Activated gamma-delta T cell treated with anti-CD3 and anti-CD28 coated beads, Interleukin-2, amount 50 U/mL, for 16 hours (primary cell): ENCODE data around the gene GNMT.
"Not testable (repeated sequence)": the region's sequence is repeated elsewhere in the genome, so short reads cannot be mapped to it uniquely, and the experiment has no call there.

Experiments
- DNase-seq: peaks from one replicate; pipeline ENCODE4 v3.0.0-alpha.2; 2020; ENCODE audit warnings: low read depth

GNMT gene

GRCh38 chr6:42974919-42975505, 14.5 kb downstream of the GNMT start:
- no peak for DNase-seq

- DNase-seq: no peak
These were observed 17.9 kb downstream of the GNMT start for GRCh38 chr6:42978487-42978838.

- peak; percentile 93 for DNase-seq
These were observed 18.4 kb downstream of the GNMT start, which contains the start of gene PEX6 for GRCh38 chr6:42978839-42979522. TSS of gene PEX6 (minus strand) at chr6:42979181. CDS start at chr6:42979150, 31 bp downstream.

DNA sequence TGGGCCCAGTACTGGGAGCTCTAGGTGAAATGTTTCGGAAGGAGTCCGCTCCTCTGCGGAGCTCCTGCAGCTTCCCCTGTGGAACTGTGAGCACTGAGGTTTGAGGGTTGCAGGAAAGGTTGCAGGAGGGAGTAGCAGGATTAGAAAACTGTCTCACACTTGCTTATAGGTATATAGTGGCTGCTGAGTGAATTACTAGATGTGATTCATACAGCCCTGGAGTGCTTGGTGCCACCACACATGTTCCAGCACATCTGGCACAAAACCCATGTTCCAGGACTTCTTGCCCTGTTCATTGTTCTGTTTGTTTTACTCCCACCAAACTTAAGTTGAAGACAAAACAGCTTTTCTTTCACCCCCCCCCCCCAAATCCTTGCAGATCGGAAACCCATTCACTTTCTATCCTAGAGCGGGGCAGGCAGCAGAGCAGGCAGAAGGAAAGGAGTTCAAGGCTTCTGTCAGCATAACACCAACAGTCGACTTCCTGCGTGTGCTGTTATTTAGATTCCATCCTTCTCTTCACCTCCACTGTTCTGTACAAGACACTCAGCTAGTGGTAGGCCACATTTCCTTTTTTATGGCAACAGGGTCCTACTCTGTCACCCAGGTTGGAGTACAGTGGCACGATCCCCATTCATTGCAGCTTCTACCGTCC, 19.1 kb downstream of the GNMT start:
- no peak for DNase-seq

DNA sequence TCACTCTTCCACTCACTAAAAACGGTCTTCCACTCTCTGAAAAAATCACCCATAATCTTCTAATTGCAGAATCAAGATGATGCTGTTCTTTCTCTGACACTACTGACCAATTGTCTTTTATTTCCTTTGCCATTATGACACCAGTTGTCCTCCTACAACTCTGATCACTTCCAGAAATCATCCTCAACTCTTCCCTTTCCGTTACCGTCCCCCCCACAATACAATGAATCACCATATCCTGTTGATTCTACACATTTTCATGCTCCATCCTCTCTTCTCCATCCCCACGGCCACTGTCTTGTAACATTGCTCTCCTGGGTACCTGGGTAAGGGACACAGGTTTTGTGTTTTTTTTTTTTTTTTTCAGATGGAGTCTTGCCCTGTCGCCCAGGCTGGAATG, 21.3 kb downstream of the GNMT start:
- no peak for DNase-seq

DNA sequence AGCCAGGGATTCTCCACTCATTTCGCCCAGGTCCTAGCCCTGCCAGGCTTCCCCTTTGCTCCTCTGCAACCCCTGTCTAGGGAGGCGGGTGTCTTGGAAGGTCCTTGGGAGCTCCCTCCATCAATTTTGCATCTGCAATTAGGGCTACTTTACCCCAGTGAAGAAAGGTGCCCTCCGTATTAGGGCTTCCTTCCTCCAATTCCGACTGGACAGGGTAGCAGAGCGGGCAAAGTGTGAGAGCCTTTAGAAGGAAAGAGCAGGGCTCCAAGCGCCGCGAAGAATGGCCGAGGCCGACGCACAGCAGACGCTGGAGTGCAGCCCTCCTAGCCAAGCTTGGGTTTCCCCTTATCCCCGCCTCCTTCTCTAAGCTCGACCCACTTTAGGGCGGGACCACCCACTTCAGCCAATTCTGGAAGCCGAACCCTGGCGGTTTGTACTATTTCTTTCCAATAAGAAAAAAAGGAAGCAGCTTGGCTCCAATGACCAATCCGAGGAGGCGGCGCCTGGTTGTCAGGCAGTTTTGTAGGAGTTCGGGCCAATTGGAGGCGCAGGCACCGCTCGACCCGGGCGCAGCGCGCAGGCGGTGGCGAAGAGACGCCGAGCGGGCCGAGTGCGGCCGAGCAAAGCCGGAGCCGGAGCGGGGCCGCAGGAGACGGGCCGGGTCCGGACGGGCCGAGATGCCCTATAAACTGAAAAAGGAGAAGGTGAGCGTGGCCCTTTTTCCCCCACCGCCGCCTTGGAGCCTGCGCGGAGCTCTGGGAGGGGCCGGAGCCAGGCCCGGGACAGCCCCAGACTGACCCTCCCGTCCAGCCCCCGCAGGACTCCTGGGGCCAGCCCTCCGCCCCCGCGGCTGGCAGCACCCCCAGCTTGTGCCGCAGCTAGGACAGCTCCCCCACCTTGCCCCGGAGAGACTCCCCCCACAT, 23.7 kb downstream of the GNMT start, which contains the start of gene PPP2R5D:
PPP2R5D (plus strand) TSS at position 570 of the 923 bp plus-strand sequence; CDS start at position 678, 108 bp downstream.
- peak; percentile 97 for DNase-seq

- DNase-seq: no peak
These were observed 24.4 kb downstream of the GNMT start for GRCh38 chr6:42984924-42985475.

- DNase-seq: no peak
These were observed 27.2 kb downstream of the GNMT start for GRCh38 chr6:42987533-42988451.

DNA sequence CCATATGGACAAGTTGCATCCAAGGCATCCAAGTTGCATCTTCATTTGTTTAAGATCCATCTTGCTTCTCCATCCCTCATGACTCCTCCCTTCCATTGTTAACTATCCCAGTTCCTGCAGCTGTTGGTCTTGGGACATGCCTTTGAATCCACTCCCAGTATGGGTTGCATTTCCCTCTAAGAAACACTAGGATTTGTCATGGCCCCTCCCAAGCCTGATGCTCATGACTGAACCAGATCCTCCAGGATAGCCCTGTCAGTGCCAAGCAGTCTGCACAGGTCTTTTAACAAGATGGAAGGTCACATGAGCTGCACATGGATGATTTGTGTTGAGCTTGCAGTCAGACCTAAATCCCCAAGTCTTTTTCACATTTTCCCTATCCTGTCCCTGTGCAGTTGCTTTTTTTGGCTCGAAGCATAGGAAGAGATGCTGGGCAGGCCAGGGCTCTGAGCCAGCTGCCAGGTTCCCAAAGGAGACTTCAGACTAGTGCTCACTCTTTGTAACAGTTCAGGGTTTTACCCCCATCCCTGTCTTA, 28.0 kb downstream of the GNMT start:
- no peak for DNase-seq

DNA sequence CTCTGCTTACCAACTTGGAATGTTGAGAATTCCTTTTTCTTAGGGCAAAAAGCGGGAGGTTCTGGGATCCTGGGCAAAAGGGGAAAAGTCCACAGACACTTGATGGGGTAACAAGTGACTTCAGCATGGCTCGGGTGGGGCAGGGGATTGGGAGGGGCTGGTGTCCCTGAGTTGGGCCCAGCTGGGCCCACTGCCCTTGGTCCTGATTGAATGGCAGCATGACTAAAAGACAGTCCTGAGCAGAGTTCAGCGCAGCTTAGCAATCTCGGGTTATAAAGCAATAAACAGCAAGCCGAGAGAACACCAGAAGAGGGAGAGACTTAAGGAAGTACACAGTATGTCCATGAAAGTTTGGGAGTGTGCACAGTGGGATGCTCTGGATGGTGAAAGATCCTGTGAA, 29.4 kb downstream of the GNMT start:
- DNase-seq: no peak

DNA sequence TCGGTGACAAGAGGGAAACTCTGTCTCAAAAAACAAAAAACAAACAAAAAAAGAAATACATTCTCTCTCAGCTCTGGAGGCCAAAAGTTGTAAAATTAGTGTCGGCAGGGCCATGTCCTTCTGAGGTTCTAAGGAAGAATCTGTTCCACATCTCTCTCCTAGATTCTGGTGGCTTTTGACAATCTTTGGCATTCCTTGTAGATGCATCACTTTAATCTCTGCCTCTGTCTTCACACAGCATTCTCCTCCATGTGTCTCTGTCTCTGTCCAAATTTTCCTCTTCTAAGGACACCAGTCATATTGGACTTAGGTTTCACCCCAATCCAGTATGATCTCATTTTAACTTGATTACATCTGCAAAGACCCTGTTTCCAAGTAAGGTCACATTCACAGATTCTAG, 32.9 kb downstream of the GNMT start:
- no peak for DNase-seq

DNA sequence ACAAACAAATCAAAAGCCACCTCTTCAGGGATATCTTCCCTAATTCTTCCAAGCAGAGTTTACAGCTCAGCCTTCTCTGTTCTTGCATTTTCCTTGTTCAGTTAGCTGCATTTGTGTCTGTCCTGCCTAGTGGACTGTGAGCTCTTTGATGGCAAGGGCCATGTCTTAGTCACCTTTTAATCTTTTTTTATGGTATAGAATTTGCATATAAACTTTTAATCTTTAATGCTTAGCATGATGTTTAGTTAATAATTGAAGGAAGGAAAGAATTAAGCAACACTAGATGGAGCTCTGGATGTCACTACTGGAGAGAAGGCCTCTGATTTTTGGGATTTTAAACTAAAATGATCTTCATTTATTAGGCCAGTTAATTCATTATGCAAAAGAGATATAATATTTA, 36.0 kb downstream of the GNMT start:
- no peak for DNase-seq

DNA sequence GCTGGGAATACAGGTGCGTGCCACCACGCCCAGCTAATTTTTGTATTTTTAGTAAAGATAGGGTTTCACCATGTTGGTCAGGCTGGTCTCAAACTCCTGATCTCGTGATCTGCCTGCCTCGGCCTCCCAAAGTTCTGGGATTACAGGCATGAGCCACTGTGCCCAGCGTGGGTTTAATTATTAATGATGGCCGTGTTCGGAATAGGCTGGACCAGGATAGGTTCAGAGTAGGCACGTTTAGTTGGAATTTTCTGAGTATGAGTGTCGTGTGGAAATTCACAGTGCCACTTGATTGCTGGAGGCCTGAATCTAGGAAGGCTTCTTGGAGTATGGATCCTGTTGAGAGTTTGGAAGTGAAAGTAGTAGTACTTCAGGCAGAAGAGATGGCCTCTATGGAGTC, 37.7 kb downstream of the GNMT start:
- DNase-seq: not testable (repeated sequence)

DNA sequence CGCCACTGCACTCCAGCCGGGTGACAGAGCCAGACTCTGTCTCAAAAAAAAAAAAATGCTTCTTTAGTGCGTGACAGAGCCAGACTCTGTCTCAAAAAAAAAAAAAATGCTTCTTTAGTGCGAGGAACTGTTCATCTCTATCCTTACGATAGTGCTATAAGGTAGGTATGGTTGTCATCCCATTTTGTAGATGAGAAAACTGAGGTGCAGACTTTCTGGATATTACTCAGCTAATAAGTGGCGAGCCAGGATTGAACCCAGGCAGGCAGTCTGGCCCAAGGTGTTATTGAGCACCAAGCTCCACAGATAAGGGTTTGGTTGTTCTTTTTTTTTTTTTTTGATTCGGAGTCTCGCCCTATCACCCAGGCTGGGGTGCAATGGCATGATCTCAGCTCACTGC, 41.3 kb downstream of the GNMT start:
- DNase-seq: no peak

GRCh38 chr6:43005844-43006243, 45.3 kb downstream of the GNMT start:
- DNase-seq: no peak

DNA sequence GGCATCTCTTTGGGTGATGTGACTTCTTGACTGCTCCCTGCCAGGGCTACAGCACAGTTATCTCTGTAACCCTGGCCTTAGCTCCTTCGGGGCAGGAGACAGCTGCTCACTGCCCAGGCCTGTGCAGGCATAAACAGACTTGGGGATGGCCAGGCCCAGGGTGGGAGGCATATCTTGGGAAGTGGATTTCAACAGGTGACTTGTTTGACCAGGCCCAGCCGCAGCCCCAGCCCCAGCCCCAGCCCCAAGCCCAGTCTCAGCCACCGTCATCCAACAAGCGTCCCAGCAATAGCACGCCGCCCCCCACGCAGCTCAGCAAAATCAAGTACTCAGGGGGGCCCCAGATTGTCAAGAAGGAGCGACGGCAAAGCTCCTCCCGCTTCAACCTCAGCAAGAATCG, 45.7 kb downstream of the GNMT start:
- DNase-seq: no peak

- DNase-seq: no peak
These were observed 46.6 kb downstream of the GNMT start for GRCh38 chr6:43007126-43007525.

DNA sequence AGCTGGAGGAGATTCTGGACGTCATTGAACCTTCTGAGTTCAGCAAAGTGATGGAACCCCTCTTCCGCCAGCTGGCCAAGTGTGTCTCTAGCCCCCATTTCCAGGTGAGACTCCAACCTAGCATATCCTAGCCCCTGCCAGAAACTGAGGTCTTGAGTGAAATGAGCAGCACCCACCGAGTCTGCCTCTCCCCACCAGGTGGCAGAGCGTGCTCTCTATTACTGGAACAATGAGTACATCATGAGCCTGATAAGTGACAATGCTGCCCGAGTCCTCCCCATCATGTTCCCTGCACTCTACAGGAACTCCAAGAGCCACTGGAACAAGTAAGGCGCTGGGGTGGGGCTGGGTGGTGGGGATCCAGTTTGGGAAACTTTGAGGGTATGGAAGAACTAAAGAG, 48.6 kb downstream of the GNMT start:
- DNase-seq: no peak

- DNase-seq: no peak
These were observed 50.7 kb downstream of the GNMT start for GRCh38 chr6:43011207-43011606.

- DNase-seq: no peak
These were observed 51.8 kb downstream of the GNMT start for GRCh38 chr6:43012364-43012763.
